GM12878 (cell line): ENCODE results near the gene C16orf74. TPM values are rescaled to one million over a fixed set of nuclear protein-coding genes. Genes with fewer than 3 reads are reported as not detected.

Experiments
- ATF7 ChIP-seq: fragments of 450-650 bp; IDR thresholded peaks from 2 replicates; pipeline ENCODE4 v1.6.1; 2016; ENCODE audit warnings: low read depth, mild to moderate bottlenecking
- BCL3 ChIP-seq: IDR thresholded peaks from 2 replicates; pipeline ENCODE4 v1.6.1; 2011; ENCODE audit warnings: borderline replicate concordance, low read depth, mild to moderate bottlenecking, moderate library complexity, low read length; ENCODE audit not compliant: insufficient read depth, poor library complexity, severe bottlenecking
- BHLHE40 ChIP-seq, 2 experiments: fragments of 450-650 bp in 1 of 2; IDR thresholded peaks; 2 replicates each; pipeline ENCODE4 v1.6.1; 2011 to 2017; ENCODE audit warnings: low read depth in 2 of 2, borderline replicate concordance in 1 of 2, improper control_type of control experiment in 1 of 2, low read length in 1 of 2, mild to moderate bottlenecking in 1 of 2
- CBX5 ChIP-seq: sonication (generic); IDR thresholded peaks from 2 replicates; pipeline ENCODE4 v1.6.1; 2016; ENCODE audit warnings: low read depth, moderate library complexity, mild to moderate bottlenecking, inconsistent platforms
- CHD4 ChIP-seq: fragments of 200-600 bp; sonication (generic); IDR thresholded peaks from 2 replicates; pipeline ENCODE4 v1.6.1; 2016; ENCODE audit warnings: mild to moderate bottlenecking
- CREM ChIP-seq: IDR thresholded peaks from 2 replicates; pipeline ENCODE4 v1.6.1; 2014; ENCODE audit warnings: antibody characterized with exemption, low read depth
- ETV6 ChIP-seq, 2 experiments: fragments of 450-650 bp in 1 of 2; IDR thresholded peaks in 1 of 2; conservative IDR thresholded peaks in 1 of 2; 2 replicates each; pipeline ENCODE4 v1.6.1; 2014; ENCODE audit warnings: antibody characterized with exemption in 1 of 2, borderline replicate concordance in 1 of 2, low read depth in 1 of 2, mild to moderate bottlenecking in 1 of 2, moderate library complexity in 1 of 2
- HDAC6 ChIP-seq: fragments of 200-600 bp; sonication (generic); IDR thresholded peaks from one replicate; pipeline ENCODE4 v1.8.0; 2017; ENCODE audit warnings: antibody characterized with exemption; ENCODE audit not compliant: unreplicated experiment
- HDGF ChIP-seq: fragments of 450-650 bp; IDR thresholded peaks from 2 replicates; pipeline ENCODE4 v1.6.1; 2016; ENCODE audit warnings: antibody characterized with exemption
- HSF1 ChIP-seq: fragments of 150-350 bp; IDR thresholded peaks from 2 replicates; pipeline ENCODE4 v1.6.1; 2014; ENCODE audit warnings: mild to moderate bottlenecking, low read depth, low read length
- MEF2B ChIP-seq: fragments of 450-650 bp; IDR thresholded peaks from 2 replicates; pipeline ENCODE4 v1.6.1; 2018; ENCODE audit warnings: mild to moderate bottlenecking, moderate library complexity; ENCODE audit not compliant: partially characterized antibody, poor library complexity, severe bottlenecking
- MTA3 ChIP-seq: IDR thresholded peaks from 2 replicates; pipeline ENCODE4 v1.6.1; 2012; ENCODE audit warnings: low read length, inconsistent platforms, borderline replicate concordance
- MXI1 ChIP-seq: fragments of 150-350 bp; IDR thresholded peaks from 2 replicates; pipeline ENCODE4 v1.6.1; 2011; ENCODE audit warnings: low read depth, mild to moderate bottlenecking, inconsistent platforms, low read length, improper control_type of control experiment
- NBN ChIP-seq: fragments of 450-650 bp; IDR thresholded peaks from 2 replicates; pipeline ENCODE4 v1.6.1; 2016
- NFYB ChIP-seq: IDR thresholded peaks from 2 replicates; pipeline ENCODE4 v1.6.1; 2011; ENCODE audit warnings: low read depth, mild to moderate bottlenecking, low read length, improper control_type of control experiment, moderate library complexity; ENCODE audit not compliant: insufficient read depth
- RAD51 ChIP-seq: fragments of 450-650 bp; IDR thresholded peaks from 2 replicates; pipeline ENCODE4 v1.6.1; 2016; ENCODE audit warnings: moderate library complexity, mild to moderate bottlenecking, inconsistent platforms
- RELA ChIP-seq: fragments of 450-650 bp; IDR thresholded peaks from 2 replicates; pipeline ENCODE4 v1.8.0; 2014; ENCODE audit warnings: borderline replicate concordance; ENCODE audit not compliant: partially characterized antibody
- RFX5 ChIP-seq: IDR thresholded peaks from 2 replicates; pipeline ENCODE4 v1.6.1; 2011; ENCODE audit warnings: low read depth, low read length, improper control_type of control experiment
- SMAD1 ChIP-seq: fragments of 450-650 bp; IDR thresholded peaks from 2 replicates; pipeline ENCODE4 v1.6.1; 2018; ENCODE audit warnings: mild to moderate bottlenecking, low read depth; ENCODE audit not compliant: partially characterized antibody
- SP1 ChIP-seq: IDR thresholded peaks from one replicate; pipeline ENCODE4 v1.6.1; 2011; ENCODE audit warnings: low read depth, low read length
- SUZ12 ChIP-seq: fragments of 200-600 bp; sonication (generic); IDR thresholded peaks from one replicate; pipeline ENCODE4 v1.6.1; 2018; ENCODE audit warnings: antibody characterized with exemption, mild to moderate bottlenecking; ENCODE audit not compliant: unreplicated experiment
- TAF1 ChIP-seq: IDR thresholded peaks from 2 replicates; pipeline ENCODE4 v1.6.1; 2011; ENCODE audit warnings: mild to moderate bottlenecking, low read depth, low read length, borderline replicate concordance
- polyA plus RNA-seq, 11 experiments: library from polyadenylated mRNA; depleted of rRNA in 4 of 11; unstranded in 6 of 11; stranded (reverse) in 5 of 11; fragments of >200 nt; fragmentation: Nextera tagmentation in 4 of 11; fragmentation: Illumina TruSeq in 1 of 11; extraction: Ambion mirVana in 4 of 11; extraction: Trizol in 1 of 11; gene quantifications; 1 replicate in 1 of 11; 2 replicates in 10 of 11; pipeline versions ENCODE4 v1.2.1 to v1.2.3, GENCODE V29; 2011 to 2016; ENCODE audit warnings: inconsistent platforms in 2 of 11, missing spikeins in 2 of 11, low read depth in 1 of 11
- total RNA-seq, 4 experiments: library from RNA; depleted of rRNA in 3 of 4; stranded (reverse); fragments of >200 nt in 3 of 4; fragmentation: Illumina TruSeq in 1 of 4; extraction: Trizol in 1 of 4; gene quantifications; 2 replicates each; pipeline versions ENCODE4 v1.2.1 to v1.2.3, GENCODE V29; 2013 to 2021
- TF ChIP-seq, protein P1 (sequence below): IDR thresholded peaks from 2 replicates; pipeline ENCODE4 v1.6.1; 2012; ENCODE audit warnings: low read depth, low read length, improper control_type of control experiment
- TF ChIP-seq, protein P2 (sequence below): fragments of 450-650 bp; IDR thresholded peaks from 2 replicates; pipeline ENCODE4 v1.6.1; 2018; ENCODE audit warnings: borderline replicate concordance, mild to moderate bottlenecking; ENCODE audit not compliant: partially characterized antibody

C16orf74 gene
- total and polyA plus RNA-seq, 10 of the 15 experiments (the other 5 are each of a cell fraction or from before 2014, with no cell fraction given): 0.23 to 20.1 (median 6.8) TPM

GRCh38 chr16:85688586-85689284 is 62.2 kb downstream of the C16orf74 start, which contains the start of gene GINS2 (continued):
- TF ChIP-seq CHD4: no peak
- TF ChIP-seq SUZ12: no peak
- no peak for TF ChIP-seq RAD51
- TF ChIP-seq NBN: no peak
- TF ChIP-seq RELA: no peak
- no peak for TF ChIP-seq HDGF
- TF ChIP-seq CREM: peak; percentile 54; the same call in 1 of the 2 replicates
- TF ChIP-seq, protein P1, sequence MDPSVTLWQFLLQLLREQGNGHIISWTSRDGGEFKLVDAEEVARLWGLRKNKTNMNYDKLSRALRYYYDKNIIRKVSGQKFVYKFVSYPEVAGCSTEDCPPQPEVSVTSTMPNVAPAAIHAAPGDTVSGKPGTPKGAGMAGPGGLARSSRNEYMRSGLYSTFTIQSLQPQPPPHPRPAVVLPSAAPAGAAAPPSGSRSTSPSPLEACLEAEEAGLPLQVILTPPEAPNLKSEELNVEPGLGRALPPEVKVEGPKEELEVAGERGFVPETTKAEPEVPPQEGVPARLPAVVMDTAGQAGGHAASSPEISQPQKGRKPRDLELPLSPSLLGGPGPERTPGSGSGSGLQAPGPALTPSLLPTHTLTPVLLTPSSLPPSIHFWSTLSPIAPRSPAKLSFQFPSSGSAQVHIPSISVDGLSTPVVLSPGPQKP: 0 out of 2 replicates have a peak, but pooled peaks have one; percentile 42
- TF ChIP-seq MTA3: no peak
- TF ChIP-seq BCL3: no peak
- no peak for TF ChIP-seq MEF2B
- no peak for TF ChIP-seq ATF7
- TF ChIP-seq BHLHE40 (IDR thresholded peaks at IDR 0.05; ENCODE audit: borderline replicate concordance in 1 of 2, low read depth in 2 of 2, low read length in 1 of 2): 0 out of 4 replicates have a peak, but pooled peaks of 1 of the 2 experiments have one; percentile 26
- no peak for TF ChIP-seq MXI1
- no peak for TF ChIP-seq RFX5
- no peak for TF ChIP-seq CBX5
- peak; percentile 87 for TF ChIP-seq NFYB
- no peak for TF ChIP-seq HSF1
- no peak for TF ChIP-seq TAF1
- peak; percentile 94 for TF ChIP-seq SP1
- TF ChIP-seq, protein P2, sequence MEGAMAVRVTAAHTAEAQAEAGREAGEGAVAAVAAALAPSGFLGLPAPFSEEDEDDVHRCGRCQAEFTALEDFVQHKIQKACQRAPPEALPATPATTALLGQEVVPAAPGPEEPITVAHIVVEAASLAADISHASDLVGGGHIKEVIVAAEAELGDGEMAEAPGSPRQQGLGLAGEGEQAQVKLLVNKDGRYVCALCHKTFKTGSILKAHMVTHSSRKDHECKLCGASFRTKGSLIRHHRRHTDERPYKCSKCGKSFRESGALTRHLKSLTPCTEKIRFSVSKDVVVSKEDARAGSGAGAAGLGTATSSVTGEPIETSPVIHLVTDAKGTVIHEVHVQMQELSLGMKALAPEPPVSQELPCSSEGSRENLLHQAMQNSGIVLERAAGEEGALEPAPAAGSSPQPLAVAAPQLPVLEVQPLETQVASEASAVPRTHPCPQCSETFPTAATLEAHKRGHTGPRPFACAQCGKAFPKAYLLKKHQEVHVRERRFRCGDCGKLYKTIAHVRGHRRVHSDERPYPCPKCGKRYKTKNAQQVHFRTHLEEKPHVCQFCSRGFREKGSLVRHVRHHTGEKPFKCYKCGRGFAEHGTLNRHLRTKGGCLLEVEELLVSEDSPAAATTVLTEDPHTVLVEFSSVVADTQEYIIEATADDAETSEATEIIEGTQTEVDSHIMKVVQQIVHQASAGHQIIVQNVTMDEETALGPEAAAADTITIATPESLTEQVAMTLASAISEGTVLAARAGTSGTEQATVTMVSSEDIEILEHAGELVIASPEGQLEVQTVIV: no peak
- TF ChIP-seq SMAD1: no peak
- no peak for TF ChIP-seq ETV6 (conservative IDR thresholded peaks at IDR 0.05 in 1 of 2, IDR thresholded peaks at IDR 0.05 in 1 of 2; ENCODE audit: borderline replicate concordance in 1 of 2, low read depth in 1 of 2)
- TF ChIP-seq HDAC6: no peak
